ENCODE measurements around the gene SMAD2.

GRCh38 chr18:47887227-47887626 is 43.2 kb downstream of the SMAD2 start:
- TF ChIP-seq CTCF (conservative IDR thresholded peaks at IDR 0.05; ENCODE audit: low read depth, low read length) (no peak), EZH2 (IDR thresholded peaks at IDR 0.05; ENCODE audit: low read length, unreplicated experiment) (no peak)
